HepG2 (cell line): ENCODE measurements around the gene EGFR. TPM values are rescaled to one million over a fixed set of nuclear protein-coding genes. Genes with fewer than 3 reads are reported as not detected.

Experiments
- CHD4 ChIP-seq: fragments of 200-600 bp; sonication (generic); IDR thresholded peaks from 2 replicates; pipeline ENCODE4 v1.7.0; 2017; ENCODE audit warnings: mild to moderate bottlenecking, low read length, borderline replicate concordance
- IRF2 ChIP-seq: IDR thresholded peaks from 2 replicates; pipeline ENCODE4 v1.6.1; 2018; ENCODE audit warnings: missing genetic modification reagents, missing compliant biosample characterization
- PHB2 ChIP-seq: fragments of 450-650 bp; IDR thresholded peaks from 2 replicates; pipeline ENCODE4 v1.6.1; 2018; ENCODE audit not compliant: partially characterized antibody
- ZNF260 ChIP-seq: sonication (generic); formaldehyde crosslinking; IDR thresholded peaks from 2 replicates; pipeline ENCODE4 v1.4.0; 2020; ENCODE audit warnings: missing genetic modification reagents, low read depth, mild to moderate bottlenecking, borderline replicate concordance
- polyA plus RNA-seq, 8 experiments: library from polyadenylated mRNA; depleted of rRNA in 3 of 8; stranded (reverse) in 7 of 8; unstranded in 1 of 8; fragments of >200 nt; fragmentation: Illumina TruSeq in 4 of 8; extraction: Trizol in 4 of 8; gene quantifications; 2 replicates each; pipeline versions ENCODE4 v1.2.1 to v1.2.3, GENCODE V29; 2011 to 2016; ENCODE audit warnings: low read depth in 4 of 8, missing spikeins in 1 of 8, mixed read lengths in 1 of 8; ENCODE audit not compliant: insufficient read depth in 1 of 8
- total RNA-seq, 5 experiments: library from RNA; depleted of rRNA; stranded (reverse); fragments of >200 nt; fragmentation: Illumina TruSeq; extraction: Trizol; gene quantifications; 2 replicates each; pipeline ENCODE4 v1.2.3, GENCODE V29; 2016; ENCODE audit warnings: low read depth in 1 of 5
- TF ChIP-seq, protein P1 (sequence below): IDR thresholded peaks from 2 replicates; pipeline ENCODE4 v1.6.1; 2016; ENCODE audit warnings: low read depth, missing genetic modification reagents, missing compliant biosample characterization
- TF ChIP-seq, protein P2 (sequence below): sonication (generic); formaldehyde crosslinking; IDR thresholded peaks from 2 replicates; pipeline ENCODE4 v1.4.0; 2020; ENCODE audit warnings: missing genetic modification reagents, borderline replicate concordance

EGFR gene
- total and polyA plus RNA-seq, 2 of the 13 experiments (the other 11 are each of a cell fraction or from before 2014, with no cell fraction given), result 7.0 to 10.0 TPM

DNA sequence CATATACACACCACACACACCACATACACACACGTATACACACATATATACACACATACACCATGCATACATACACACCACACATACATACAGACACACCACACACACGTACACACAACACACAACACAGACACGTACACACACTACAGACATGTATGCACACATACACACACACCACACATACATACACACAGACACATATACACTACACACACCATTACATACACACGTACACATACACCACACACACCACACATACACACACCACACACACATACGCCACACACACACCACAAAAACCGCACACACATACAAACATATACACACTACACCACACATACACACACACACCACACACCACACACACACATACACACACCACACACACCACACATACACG is 184.5 kb downstream of the EGFR start (continued):
- TF ChIP-seq, protein P1, sequence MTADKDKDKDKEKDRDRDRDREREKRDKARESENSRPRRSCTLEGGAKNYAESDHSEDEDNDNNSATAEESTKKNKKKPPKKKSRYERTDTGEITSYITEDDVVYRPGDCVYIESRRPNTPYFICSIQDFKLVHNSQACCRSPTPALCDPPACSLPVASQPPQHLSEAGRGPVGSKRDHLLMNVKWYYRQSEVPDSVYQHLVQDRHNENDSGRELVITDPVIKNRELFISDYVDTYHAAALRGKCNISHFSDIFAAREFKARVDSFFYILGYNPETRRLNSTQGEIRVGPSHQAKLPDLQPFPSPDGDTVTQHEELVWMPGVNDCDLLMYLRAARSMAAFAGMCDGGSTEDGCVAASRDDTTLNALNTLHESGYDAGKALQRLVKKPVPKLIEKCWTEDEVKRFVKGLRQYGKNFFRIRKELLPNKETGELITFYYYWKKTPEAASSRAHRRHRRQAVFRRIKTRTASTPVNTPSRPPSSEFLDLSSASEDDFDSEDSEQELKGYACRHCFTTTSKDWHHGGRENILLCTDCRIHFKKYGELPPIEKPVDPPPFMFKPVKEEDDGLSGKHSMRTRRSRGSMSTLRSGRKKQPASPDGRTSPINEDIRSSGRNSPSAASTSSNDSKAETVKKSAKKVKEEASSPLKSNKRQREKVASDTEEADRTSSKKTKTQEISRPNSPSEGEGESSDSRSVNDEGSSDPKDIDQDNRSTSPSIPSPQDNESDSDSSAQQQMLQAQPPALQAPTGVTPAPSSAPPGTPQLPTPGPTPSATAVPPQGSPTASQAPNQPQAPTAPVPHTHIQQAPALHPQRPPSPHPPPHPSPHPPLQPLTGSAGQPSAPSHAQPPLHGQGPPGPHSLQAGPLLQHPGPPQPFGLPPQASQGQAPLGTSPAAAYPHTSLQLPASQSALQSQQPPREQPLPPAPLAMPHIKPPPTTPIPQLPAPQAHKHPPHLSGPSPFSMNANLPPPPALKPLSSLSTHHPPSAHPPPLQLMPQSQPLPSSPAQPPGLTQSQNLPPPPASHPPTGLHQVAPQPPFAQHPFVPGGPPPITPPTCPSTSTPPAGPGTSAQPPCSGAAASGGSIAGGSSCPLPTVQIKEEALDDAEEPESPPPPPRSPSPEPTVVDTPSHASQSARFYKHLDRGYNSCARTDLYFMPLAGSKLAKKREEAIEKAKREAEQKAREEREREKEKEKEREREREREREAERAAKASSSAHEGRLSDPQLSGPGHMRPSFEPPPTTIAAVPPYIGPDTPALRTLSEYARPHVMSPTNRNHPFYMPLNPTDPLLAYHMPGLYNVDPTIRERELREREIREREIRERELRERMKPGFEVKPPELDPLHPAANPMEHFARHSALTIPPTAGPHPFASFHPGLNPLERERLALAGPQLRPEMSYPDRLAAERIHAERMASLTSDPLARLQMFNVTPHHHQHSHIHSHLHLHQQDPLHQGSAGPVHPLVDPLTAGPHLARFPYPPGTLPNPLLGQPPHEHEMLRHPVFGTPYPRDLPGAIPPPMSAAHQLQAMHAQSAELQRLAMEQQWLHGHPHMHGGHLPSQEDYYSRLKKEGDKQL, result no peak
- TF ChIP-seq, protein P2, sequence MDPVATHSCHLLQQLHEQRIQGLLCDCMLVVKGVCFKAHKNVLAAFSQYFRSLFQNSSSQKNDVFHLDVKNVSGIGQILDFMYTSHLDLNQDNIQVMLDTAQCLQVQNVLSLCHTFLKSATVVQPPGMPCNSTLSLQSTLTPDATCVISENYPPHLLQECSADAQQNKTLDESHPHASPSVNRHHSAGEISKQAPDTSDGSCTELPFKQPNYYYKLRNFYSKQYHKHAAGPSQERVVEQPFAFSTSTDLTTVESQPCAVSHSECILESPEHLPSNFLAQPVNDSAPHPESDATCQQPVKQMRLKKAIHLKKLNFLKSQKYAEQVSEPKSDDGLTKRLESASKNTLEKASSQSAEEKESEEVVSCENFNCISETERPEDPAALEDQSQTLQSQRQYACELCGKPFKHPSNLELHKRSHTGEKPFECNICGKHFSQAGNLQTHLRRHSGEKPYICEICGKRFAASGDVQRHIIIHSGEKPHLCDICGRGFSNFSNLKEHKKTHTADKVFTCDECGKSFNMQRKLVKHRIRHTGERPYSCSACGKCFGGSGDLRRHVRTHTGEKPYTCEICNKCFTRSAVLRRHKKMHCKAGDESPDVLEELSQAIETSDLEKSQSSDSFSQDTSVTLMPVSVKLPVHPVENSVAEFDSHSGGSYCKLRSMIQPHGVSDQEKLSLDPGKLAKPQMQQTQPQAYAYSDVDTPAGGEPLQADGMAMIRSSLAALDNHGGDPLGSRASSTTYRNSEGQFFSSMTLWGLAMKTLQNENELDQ (CRISPR knock-in tag), result no peak
- TF ChIP-seq CHD4 (no peak), ZNF260 (CRISPR knock-in tag) (no peak), PHB2 (peak; percentile 89), IRF2 (CRISPR knock-in tag) (no peak)
